Activated T-cell treated with anti-CD3 and anti-CD28 coated beads, Interleukin-2, amount 50 U/mL, for 24 hours (primary cell): ENCODE data around the gene NIM1K.
"Not testable (repeated sequence)": the region's sequence is repeated elsewhere in the genome, so short reads cannot be mapped to it uniquely, and the experiment has no call there.

ENCODE experiments used
- DNase-seq: peaks from one replicate; pipeline ENCODE4 v3.0.0-alpha.2; 2020
- H3K27ac Mint-ChIP-seq: 2 replicates; pipeline ENCODE4 v1.8.0; 2020; ENCODE audit warnings: mild to moderate bottlenecking, mixed read lengths
- H3K27me3 Mint-ChIP-seq: 2 replicates; pipeline ENCODE4 v1.8.0; 2020; ENCODE audit warnings: mixed read lengths
- H3K36me3 Mint-ChIP-seq: 2 replicates; pipeline ENCODE4 v1.8.0; 2020; ENCODE audit warnings: low read depth, mixed read lengths
- H3K4me1 Mint-ChIP-seq: 2 replicates; pipeline ENCODE4 v1.8.0; 2020; ENCODE audit warnings: low read depth, mixed read lengths
- H3K4me3 Mint-ChIP-seq: 2 replicates; pipeline ENCODE4 v1.8.0; 2020; ENCODE audit warnings: mild to moderate bottlenecking, moderate library complexity, mixed read lengths
- H3K9me3 Mint-ChIP-seq: 2 replicates; pipeline ENCODE4 v1.8.0; 2020; ENCODE audit warnings: mixed read lengths

NIM1K gene

GRCh38 chr5:43314724-43315123, 122.7 kb downstream of the NIM1K start:
- peaks cover 69% of the 10 kb centered on the region for H3K4me1 Mint-ChIP-seq
- H3K27ac Mint-ChIP-seq: peak overlapping the region; percentile 100
- H3K27me3 Mint-ChIP-seq: no peaks in the 10 kb centered on the region
- peaks cover 67% of the 10 kb centered on the region for H3K36me3 Mint-ChIP-seq
- H3K4me3 Mint-ChIP-seq: peak overlapping the region; percentile 98
- peaks cover 18% of the 10 kb centered on the region for H3K9me3 Mint-ChIP-seq
- DNase-seq: no peak

GRCh38 chr5:43315263-43315662, 123.2 kb downstream of the NIM1K start:
- H3K4me3 Mint-ChIP-seq: peak overlapping the region; percentile 98
- H3K27ac Mint-ChIP-seq: peak overlapping the region; percentile 100
- peaks cover 18% of the 10 kb centered on the region for H3K9me3 Mint-ChIP-seq
- peaks cover 64% of the 10 kb centered on the region for H3K4me1 Mint-ChIP-seq
- peak; percentile 72 for DNase-seq
- no peaks in the 10 kb centered on the region for H3K27me3 Mint-ChIP-seq
- peaks cover 61% of the 10 kb centered on the region for H3K36me3 Mint-ChIP-seq

GRCh38 chr5:43315682-43316081, 123.7 kb downstream of the NIM1K start:
- peak overlapping the region; percentile 100 for H3K27ac Mint-ChIP-seq
- peaks cover 18% of the 10 kb centered on the region for H3K9me3 Mint-ChIP-seq
- DNase-seq: no peak
- peak overlapping the region; percentile 98 for H3K4me3 Mint-ChIP-seq
- peaks cover 61% of the 10 kb centered on the region for H3K4me1 Mint-ChIP-seq
- H3K27me3 Mint-ChIP-seq: no peaks in the 10 kb centered on the region
- H3K36me3 Mint-ChIP-seq: peaks cover 57% of the 10 kb centered on the region

- Mint-ChIP-seq H3K4me1 (peaks cover 54% of the 10 kb centered on the region), H3K4me3 (peak overlapping the region; percentile 98), H3K36me3 (peaks cover 50% of the 10 kb centered on the region), H3K9me3 (peaks cover 18% of the 10 kb centered on the region), H3K27me3 (no peaks in the 10 kb centered on the region), H3K27ac (peak overlapping the region; percentile 100)
- no peak for DNase-seq
These were observed 124.4 kb downstream of the NIM1K start for GRCh38 chr5:43316421-43316820.

GRCh38 chr5:43320846-43321245, 128.8 kb downstream of the NIM1K start:
- no peaks in the 10 kb centered on the region for H3K27me3 Mint-ChIP-seq
- peaks cover 20% of the 10 kb centered on the region for H3K4me1 Mint-ChIP-seq
- peaks cover 10% of the 10 kb centered on the region for H3K36me3 Mint-ChIP-seq
- DNase-seq: no peak
- H3K9me3 Mint-ChIP-seq: peaks cover 12% of the 10 kb centered on the region
- no peak overlapping the region for H3K4me3 Mint-ChIP-seq
- H3K27ac Mint-ChIP-seq: no peak overlapping the region

- H3K4me1 Mint-ChIP-seq, H3K27ac Mint-ChIP-seq, H3K36me3 Mint-ChIP-seq, H3K4me3 Mint-ChIP-seq, H3K9me3 Mint-ChIP-seq, DNase-seq, H3K27me3 Mint-ChIP-seq: not testable (repeated sequence)
These were observed 131.5 kb downstream of the NIM1K start for GRCh38 chr5:43323488-43323887.

- not testable (repeated sequence) for H3K36me3 Mint-ChIP-seq, H3K9me3 Mint-ChIP-seq, H3K4me3 Mint-ChIP-seq, H3K27ac Mint-ChIP-seq, H3K27me3 Mint-ChIP-seq, DNase-seq, H3K4me1 Mint-ChIP-seq
These were observed 133.6 kb downstream of the NIM1K start for GRCh38 chr5:43325624-43326023.
